Activated CD4-positive, alpha-beta T cell treated with anti-CD3 and anti-CD28 coated beads, Interleukin-2, amount 50 U/mL, for 4 hours (primary cell): ENCODE results near the gene PDCD6IP.
"Not testable (repeated sequence)": the region's sequence is repeated elsewhere in the genome, so short reads cannot be mapped to it uniquely, and the experiment has no call there.

ENCODE experiments used
- DNase-seq, 2 experiments: peaks; one replicate each; pipeline ENCODE4 v3.0.0-alpha.2; 2020

PDCD6IP gene

DNA sequence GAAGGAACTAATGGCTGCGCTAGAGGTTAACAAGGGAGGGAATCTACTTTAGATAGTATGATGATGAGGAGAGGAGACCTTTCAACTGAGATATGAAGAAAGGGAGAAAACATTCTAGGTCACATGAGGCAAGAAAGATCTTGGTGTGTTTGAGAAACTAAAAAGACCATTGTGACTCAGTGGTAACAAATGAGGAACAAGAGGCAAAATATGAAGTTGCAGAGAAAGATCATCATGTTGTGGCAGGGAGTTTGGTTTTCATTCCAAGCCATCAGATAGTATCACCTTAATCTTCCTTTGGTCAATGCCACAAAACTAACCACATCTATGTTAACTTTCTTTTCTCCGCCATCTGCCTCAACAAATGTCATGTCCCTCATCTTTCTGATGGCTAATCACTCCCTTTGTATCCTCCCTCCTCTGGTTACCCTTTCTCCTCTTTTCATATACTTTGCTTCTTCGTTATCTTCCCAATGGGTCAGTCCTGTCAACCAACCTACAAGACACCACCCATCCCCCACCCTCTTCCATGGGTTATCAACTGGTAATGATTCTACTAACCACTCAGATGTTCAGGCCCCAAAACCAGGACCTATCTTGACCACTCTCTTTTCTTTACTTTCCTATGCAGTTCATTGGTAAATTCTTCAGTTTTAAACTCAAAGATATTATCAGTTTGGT lies 2.4 kb upstream of the PDCD6IP start:
- DNase-seq = no peak

DNA sequence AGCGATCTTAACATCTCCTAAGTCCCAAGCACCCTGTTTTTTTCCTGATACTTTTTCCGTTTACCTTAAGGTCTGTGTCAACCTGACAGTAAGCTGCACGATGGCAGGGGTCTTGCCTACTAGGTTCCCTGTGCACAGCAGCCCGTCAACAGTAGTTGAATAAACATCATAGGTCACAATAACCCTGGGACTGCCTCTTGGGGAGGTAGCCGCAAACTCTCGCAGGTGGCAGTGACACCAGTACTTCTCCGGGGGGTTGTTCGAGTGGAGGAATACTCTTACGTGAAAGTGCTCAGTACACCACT lies 365 bp upstream of the PDCD6IP start:
- no peak for DNase-seq

GRCh38 chr3:33799202-33799551 lies 747 bp downstream of the PDCD6IP start:
- no peak for DNase-seq

DNA sequence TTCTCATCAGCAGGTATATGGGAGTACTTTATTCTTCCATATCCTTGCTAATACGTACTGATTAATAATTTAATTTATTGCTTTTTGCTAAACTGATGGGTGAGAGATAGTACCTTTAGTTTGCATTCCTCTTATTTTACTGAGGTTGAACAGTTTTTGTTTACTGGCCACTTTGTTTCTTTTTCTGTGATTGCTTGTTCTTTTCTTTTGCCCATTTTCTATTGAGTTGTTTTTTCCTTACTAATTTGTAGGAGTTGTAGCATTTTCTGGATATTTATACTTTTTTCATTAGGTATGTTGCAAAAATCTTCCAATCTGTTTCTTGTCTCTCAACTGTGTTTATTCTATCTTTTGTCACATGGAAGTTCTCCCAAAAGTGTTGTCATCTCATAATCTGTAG lies 4.8 kb downstream of the PDCD6IP start:
- DNase-seq = no peak

DNA sequence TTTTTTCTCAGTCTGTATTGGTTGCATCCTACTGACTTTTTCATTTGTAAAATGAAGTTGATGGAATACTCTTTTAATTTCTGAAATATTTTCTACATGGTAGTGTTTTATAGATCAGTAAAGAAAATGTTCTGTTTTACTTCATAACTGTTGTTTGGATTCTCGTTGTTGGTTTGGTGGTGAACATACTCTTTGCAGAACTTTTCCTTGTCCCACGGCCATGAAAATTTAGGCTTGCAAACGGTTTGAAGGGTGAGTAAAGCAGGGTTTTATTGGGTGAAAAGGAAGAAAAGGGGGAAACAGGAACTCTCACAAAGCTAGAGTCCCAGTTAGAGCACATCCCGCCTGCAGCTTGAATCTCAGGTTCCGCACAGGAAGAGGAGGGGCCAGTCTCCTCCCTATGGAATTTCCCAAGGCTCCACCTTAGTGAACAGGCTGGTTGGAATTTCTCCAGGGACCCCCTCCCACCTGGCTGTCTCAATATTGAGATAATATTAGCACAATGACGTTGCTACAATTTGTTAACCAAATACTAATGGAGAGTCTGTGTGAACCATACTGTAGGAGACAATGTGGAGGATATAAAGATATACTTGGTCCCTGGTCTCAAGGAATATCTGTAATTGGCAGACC lies 5.6 kb downstream of the PDCD6IP start:
- DNase-seq = no peak

DNA sequence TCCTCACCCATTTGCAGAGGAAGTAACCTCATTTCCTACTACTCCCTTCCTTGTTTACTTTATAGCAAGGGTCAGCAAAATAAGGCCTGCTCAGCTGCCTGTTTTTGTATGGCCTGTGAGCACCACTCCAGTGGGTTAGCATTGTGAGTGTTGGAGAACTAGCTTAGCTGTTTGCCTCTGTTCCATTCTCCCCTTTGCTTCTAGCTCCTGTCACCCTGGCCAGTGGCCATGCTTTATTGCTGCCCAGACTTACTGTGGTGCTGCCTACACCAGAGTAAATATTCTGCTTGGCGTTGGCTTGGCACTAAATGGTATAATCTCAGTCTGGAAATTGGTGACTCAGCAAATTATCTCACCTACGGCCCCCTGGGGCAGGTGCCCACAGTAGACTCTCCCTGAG lies 8.8 kb downstream of the PDCD6IP start:
- no peak for DNase-seq

GRCh38 chr3:33808559-33808958 lies 10.1 kb downstream of the PDCD6IP start:
- DNase-seq = no peak

DNA sequence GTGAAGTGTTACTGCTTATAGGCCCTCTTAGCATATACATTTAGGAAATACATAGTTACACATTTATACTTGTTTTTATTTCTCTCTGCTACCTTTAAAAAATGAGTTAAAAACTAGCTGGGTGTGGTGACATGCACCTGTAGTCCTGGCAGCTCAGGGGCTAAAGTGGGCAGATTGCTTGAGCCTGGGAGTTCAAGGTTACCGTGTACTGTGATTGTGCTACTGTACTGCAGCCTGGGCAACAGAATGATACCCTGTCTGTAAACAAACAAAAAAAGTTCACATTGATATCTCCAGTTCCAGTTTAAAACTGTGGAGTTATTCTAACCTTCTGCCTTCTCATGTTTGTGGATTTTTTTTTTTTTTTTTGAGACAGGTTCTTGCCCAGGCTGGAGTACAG lies 12.1 kb downstream of the PDCD6IP start:
- DNase-seq = no peak

- DNase-seq = no peak
Measured at GRCh38 chr3:33821989-33822388, 23.6 kb downstream of the PDCD6IP start.

- no peak for DNase-seq
Measured at GRCh38 chr3:33823821-33824220, 25.4 kb downstream of the PDCD6IP start.

GRCh38 chr3:33825111-33825510 lies 26.7 kb downstream of the PDCD6IP start:
- no peak for DNase-seq

GRCh38 chr3:33826206-33826605 lies 27.8 kb downstream of the PDCD6IP start:
- DNase-seq = no peak

DNA sequence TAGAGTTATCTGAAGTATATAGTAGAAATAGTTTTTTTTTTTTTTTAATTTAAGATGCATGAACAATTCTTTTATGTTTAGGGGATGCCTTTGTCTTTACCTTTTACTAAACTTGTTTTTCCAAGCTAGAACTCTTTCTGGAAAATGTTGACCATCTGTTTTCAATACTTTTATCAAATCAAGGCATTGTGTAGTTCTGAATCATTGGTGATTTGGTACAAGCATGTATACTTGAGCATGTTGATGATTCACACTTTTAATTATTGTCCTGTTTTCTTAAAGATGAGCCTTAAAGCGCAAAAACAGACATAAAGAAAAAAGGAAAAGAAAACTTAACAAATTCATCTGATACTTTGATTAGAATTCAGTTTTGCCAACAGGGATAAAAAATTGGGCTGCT lies 28.3 kb downstream of the PDCD6IP start:
- DNase-seq = no peak

- DNase-seq = no peak
Measured at GRCh38 chr3:33829720-33830119, 31.3 kb downstream of the PDCD6IP start.

DNA sequence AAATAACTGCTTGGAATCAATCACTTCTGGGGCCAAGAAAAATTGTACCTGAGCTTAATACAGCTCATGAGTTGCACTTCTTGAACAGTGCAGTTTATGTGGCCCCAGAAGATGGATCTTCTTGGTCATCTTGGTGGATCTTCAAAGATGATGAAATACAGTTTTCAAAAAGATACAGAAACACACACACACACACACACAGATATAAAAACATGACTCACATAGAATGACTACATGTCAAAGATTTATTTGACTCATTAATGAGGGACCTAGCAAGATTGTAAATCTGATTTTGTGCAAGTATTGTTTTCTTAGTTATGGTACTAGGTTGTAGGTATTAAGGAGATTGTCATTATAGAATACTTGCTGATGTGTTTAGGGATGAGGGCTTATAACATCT lies 32.6 kb downstream of the PDCD6IP start:
- no peak for DNase-seq

- no peak for DNase-seq
Measured at GRCh38 chr3:33833408-33834095, 35.1 kb downstream of the PDCD6IP start.

DNA sequence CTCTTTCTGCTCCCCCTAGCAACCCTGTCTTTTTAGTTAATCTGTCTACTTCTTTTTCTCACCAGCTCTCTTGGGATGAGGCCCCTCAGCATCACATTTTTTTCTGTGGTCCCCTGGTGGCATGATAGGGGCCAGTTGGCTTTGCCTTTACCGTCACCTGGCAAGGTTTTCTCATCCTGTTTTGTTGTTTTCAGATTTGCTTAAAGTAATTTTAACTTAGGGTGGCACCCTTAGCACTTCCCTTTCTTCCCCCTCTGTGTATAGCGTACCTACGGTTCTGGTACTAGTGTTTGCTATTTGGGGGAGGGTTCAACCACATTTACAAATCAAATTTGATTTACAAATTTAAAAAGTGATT lies 35.6 kb downstream of the PDCD6IP start:
- DNase-seq = no peak

- not testable (repeated sequence) for DNase-seq
Measured at GRCh38 chr3:33837182-33837581, 38.8 kb downstream of the PDCD6IP start.

GRCh38 chr3:33839283-33839682 lies 40.9 kb downstream of the PDCD6IP start:
- no peak for DNase-seq

GRCh38 chr3:33840179-33840578 lies 41.7 kb downstream of the PDCD6IP start:
- no peak for DNase-seq

GRCh38 chr3:33848624-33849347 lies 50.4 kb downstream of the PDCD6IP start:
- DNase-seq = no peak

DNA sequence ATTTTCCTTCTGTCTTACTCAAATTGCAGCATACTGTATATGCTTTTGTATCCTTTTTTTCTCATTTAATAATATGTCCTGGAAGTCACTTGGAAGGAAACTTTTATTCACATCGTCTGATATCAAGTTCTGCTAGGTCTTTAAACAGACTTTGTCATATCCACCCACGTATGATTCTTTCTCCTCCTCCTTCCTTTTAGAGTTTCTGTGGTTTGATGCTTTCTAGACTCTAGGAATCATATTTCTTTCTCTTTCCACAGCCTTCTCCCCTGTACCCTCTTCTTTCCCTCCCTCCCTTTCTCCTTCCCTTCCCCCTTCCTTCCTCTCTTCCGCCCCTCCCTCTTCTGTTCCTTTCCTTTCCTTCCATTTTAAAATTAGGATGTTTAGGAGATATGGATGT lies 52.2 kb downstream of the PDCD6IP start:
- DNase-seq = not testable (repeated sequence)

GRCh38 chr3:33855407-33855806 lies 57.0 kb downstream of the PDCD6IP start:
- DNase-seq = not testable (repeated sequence)
